ENCODE results near the gene METTL2B. TPM values are rescaled to one million over a fixed set of nuclear protein-coding genes. Genes with fewer than 3 reads are reported as not detected.

METTL2B gene, protein sequence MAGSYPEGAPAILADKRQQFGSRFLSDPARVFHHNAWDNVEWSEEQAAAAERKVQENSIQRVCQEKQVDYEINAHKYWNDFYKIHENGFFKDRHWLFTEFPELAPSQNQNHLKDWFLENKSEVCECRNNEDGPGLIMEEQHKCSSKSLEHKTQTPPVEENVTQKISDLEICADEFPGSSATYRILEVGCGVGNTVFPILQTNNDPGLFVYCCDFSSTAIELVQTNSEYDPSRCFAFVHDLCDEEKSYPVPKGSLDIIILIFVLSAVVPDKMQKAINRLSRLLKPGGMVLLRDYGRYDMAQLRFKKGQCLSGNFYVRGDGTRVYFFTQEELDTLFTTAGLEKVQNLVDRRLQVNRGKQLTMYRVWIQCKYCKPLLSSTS
- 12.1 and 30.6 TPM in 2 replicates for total RNA-seq (ENCODE audit: low replicate concordance)

DNA sequence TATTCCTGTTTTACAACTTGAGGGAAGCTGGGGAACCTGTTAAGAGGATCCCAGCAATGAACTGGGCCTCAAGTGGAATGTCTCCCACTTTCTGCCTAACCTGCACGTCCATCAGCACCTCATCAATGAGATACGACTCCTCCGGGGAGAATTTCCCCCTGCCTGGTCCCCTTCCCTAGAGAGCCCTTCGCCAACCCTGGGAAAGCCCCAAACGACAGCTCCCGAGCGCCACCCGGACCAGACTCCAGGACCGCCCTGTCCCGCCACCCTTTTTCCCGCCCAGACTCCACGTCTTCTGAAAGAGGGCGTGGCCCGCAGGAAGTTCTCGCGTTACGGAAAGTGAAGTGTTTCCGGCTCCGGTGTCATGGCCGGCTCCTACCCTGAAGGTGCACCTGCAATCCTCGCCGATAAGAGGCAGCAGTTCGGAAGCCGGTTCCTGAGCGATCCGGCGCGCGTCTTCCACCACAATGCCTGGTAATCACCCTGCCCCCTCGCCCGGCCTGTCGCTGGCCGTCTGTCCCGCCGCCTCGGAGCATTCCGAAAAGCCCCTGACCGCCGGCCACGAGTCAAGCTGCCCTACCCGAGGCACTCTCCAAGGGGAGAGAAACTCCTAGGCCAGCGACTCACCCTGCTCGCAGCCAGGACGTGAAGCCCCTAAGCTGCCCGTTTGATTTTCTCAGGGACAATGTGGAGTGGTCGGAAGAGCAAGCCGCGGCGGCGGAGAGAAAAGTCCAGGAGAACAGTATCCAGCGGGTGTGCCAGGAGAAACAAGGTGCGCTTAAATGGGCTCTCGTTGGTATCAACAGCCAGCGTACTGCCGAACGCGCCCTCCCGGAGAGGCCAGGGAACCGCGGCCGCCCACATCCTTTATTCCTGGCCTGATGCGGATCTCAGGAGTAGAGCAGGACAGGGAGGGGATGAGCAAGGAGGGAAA, at the start of gene METTL2B:
Gene METTL2B (plus strand): TSS at position 347 of the 934 bp plus-strand sequence. CDS start 18 bp downstream, at position 365.

DNA sequence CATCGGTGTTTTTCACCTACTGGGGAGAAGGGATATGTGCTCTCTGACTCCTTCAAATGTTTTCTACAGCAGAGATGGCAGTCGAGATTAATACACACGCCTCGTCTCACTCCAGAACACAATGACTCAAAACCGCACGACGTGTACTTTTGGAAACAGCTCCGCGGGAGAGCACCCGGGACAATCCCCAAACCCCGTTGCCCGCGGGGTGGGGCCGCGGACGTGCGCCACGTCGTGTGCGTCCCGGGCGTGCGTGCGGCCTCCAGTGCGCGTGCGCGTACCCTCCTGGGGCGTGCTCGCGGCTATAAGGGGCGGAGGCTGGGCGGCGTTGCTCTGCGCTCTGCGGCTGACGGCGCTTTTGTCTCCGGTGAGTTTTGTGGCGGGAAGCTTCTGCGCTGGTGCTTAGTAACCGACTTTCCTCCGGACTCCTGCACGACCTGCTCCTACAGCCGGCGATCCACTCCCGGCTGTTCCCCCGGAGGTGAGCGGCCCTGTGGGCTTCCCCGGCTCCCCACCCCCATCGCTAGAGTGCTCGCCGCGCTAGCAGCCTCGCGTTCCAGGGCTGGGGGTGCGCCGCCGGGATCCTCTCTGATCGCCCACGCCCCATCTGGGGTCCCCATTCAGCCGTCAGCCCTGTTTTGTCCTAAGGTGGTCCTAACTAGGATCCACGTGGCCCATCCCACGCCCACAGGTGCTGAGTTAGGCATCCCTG, 20.8 kb upstream of the METTL2B start, which contains the start of gene HILPDA:
Gene HILPDA (plus strand): TSS at position 336 of the 712 bp plus-strand sequence. CDS start 1,391 bp downstream, outside the sequence.

Other genes with a start within 250 kb of the METTL2B start
- 0.94 TPM in 1 of 2 replicates, not detected in the other for gene LEP, start 235.5 kb upstream of the METTL2B start, total RNA-seq (ENCODE audit: low replicate concordance)
- 14.2 and 18.0 TPM in 2 replicates for gene RBM28, start 132.8 kb upstream of the METTL2B start, total RNA-seq (ENCODE audit: low replicate concordance)
- not detected in 2 replicates for gene PRRT4, start 115.1 kb upstream of the METTL2B start, total RNA-seq (ENCODE audit: low replicate concordance)
- gene IMPDH1, start 66.8 kb upstream of the METTL2B start, total RNA-seq (ENCODE audit: low replicate concordance) = 61.1 and 63.5 TPM in 2 replicates
- gene HILPDA, start 20.9 kb upstream of the METTL2B start, total RNA-seq (ENCODE audit: low replicate concordance) = 10.2 and 18.5 TPM in 2 replicates
- gene GARIN1A, start 195.5 kb downstream of the METTL2B start, total RNA-seq (ENCODE audit: low replicate concordance) = 0.53 and 0.82 TPM in 2 replicates